GM12801 (cell line): ENCODE results near the gene VDR.

Source experiments
- TF ChIP-seq, protein P1 (sequence below): IDR thresholded peaks from one replicate; pipeline ENCODE4 v1.5.1; 2011; ENCODE audit warnings: control low read depth; ENCODE audit not compliant: insufficient read length; ENCODE audit errors: extremely low read depth

The VDR gene

DNA sequence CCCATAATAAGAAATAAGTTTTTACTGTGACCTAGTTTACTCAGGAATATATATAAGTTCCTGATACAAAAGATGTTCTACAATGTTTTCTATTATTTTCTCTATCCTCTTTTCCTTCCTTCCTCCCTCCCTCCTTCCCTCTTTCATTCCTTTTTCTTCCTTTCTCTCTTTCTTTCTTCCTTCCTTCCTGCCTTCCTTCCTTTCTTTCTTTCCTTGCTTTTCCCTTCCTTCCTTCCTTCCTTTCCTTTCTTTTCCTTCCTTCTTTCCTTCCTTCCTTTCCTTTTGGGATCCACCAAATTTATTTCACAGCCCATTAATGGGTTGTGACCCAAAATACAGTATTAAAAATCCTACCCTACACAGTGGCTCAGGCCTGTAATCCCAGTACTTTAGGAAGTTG, 3.9 kb upstream of the VDR start:
- TF ChIP-seq, protein P1, sequence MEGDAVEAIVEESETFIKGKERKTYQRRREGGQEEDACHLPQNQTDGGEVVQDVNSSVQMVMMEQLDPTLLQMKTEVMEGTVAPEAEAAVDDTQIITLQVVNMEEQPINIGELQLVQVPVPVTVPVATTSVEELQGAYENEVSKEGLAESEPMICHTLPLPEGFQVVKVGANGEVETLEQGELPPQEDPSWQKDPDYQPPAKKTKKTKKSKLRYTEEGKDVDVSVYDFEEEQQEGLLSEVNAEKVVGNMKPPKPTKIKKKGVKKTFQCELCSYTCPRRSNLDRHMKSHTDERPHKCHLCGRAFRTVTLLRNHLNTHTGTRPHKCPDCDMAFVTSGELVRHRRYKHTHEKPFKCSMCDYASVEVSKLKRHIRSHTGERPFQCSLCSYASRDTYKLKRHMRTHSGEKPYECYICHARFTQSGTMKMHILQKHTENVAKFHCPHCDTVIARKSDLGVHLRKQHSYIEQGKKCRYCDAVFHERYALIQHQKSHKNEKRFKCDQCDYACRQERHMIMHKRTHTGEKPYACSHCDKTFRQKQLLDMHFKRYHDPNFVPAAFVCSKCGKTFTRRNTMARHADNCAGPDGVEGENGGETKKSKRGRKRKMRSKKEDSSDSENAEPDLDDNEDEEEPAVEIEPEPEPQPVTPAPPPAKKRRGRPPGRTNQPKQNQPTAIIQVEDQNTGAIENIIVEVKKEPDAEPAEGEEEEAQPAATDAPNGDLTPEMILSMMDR: no peak

DNA sequence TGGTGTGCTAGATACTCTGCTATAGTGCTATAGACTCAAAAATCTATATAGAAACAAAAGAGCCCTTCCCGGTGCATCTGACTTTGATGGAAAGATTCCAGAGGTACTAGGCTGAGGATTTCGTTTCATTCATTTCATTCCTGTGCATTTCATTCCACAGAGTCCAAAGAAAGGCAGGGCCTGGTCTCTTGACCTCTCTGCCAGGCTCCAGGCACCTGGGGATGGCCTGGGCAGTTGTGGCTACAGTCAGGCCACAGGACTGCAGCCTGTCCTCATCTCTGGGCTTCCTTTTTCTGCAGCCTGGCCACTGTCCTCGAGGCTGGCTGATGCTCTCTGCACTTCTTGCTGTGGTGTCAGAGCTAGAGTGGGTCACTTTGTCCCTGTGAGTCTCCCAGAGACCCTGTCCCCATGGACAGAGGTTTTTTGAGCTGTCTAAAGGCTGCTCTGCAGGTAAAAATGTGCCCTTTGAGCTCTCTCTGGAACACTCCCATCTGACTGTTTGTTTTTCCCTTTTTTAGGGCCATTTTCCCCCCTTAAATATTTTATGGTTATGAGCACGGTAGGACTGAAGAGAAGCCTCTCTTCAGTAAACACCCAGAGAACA, 3.2 kb upstream of the VDR start:
- TF ChIP-seq, protein P1: no peak

DNA sequence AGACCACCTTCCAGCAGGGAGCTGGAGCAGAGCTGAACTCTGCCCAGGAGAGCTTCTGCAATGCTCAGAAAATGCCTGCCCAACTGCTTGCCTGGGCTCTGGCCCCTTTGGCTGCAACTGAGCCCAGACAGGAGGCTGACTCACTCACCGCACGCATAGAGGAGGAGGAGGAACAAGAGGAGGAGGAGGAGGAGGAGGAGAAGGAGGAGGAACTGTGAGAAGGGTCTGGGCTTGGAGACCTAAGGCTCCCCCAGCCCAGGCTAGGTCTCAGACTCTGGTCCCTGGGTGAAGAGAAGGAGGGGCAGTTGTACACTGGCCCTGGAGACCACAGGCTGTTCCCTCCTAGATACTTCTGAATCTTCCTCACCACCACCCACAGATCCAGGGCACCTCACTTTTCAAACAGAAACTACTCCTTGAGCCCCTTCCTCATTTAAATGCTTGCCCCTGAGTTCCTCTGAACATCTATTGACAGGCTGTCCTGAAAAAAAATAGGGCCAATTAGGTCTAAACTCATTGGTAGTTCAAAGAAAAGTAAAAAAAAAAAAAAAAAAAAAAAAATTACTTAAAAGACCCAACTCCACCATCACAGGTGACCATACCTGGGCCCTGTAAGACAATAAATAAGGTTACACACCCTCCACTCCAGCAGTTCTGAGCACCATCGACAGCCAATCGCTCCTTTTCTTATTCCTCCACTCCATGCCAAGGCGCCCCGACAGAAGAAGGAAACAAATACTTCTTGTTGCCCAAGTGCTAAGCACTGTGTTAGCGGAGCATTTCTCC, 674 bp downstream of the VDR start:
- TF ChIP-seq, protein P1: no peak

DNA sequence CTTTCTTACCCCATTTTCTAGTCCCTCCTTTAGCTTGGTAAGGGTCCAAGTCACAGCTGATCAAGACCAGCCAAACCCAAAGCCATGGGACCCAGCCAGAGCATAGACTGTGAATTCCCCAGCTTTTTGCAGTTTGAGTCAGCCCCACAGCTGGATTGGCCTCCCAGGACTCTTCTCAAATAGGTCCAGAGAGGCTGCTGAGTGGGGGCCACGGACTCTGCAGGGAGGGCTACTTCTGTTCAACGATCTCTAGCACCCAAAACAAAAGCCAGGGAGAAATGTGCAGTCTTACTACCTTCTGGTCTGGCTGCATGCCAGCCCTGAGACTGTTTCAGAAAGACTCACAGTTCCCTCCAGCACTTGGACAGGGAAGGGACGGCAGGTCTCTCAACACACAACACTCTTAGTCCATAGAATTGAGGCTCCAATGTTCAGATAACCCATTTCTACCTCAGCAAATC, 1.6 kb downstream of the VDR start:
- TF ChIP-seq, protein P1: no peak

DNA sequence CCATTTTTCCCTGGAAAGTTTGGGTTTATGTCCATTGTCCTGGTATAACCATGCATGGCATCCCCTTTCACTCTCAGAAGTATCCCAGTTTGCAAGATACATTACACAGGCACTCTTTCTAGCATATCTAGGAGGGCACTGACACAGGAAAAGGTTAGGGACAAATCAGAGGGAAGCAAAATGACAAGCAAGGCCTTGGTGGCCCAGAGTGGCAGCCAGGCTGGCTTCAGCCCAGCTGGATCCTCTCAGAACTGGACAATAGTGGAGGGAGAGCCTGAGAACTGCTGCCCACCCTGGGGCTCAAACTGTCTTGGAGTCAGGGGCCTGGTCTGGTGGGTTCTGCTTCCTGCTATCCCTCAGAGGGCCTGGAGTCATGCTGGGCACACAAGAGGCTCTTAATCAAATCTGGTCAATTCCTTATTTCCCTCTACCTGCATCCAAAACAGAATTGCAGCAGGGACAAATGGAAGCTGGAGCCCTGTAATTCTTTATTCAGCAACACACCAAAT, 2.6 kb downstream of the VDR start:
- TF ChIP-seq, protein P1: no peak

DNA sequence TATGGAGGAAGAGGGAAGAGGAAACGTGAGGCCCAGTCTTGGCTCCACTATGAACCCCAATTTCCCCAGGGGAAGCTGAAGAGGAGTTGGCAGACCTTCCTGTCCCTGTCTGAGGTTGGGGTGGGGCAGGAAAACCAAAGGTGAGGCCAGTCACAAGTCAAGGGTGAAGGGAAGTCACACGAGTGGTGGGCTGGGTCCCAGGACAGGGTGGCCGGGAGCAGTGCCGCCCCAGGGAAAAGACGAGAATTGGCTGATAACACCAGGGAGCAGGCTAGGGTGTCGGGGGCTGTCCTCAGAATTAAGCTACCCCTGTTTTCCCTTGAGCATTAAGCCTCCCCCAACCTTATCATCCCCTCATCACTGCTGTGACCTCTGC, 3.1 kb downstream of the VDR start:
- TF ChIP-seq, protein P1: no peak

DNA sequence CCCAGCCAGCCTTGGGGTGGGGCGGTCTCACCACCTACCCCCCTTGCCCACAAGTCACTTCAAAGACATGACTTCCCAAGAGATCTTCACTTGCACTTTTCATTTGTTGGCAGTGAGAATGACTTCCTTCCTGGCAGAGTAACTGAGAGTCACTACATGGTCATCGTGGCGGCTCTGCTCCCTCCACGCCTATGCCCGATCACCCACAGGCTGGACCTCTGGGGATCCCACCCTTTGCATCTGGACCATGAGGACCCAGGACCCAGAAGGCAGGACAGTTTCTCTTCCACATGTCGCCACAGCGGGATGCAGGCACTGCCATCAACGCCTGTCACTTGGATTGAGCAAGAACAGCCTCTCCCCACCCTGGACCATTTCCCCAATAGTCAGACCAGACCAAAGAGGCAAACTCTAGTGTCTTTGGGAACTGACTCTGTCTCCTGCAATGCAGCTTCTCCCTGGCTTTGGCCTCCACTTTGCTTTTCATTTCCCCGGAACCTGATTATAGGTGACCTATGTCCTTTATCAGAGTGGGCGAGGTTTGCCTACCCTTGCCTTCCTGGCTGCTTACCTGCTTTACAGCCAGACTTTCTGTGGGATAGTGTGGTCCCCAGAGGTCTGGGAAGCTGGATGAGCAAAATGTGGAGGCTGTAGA, 3.6 kb downstream of the VDR start:
- TF ChIP-seq, protein P1: no peak
